ENCODE data around the gene NPDC1.
A peak's percentile ranks its signal among the peaks of the same experiment; 100 is the strongest.

The NPDC1 gene

DNA sequence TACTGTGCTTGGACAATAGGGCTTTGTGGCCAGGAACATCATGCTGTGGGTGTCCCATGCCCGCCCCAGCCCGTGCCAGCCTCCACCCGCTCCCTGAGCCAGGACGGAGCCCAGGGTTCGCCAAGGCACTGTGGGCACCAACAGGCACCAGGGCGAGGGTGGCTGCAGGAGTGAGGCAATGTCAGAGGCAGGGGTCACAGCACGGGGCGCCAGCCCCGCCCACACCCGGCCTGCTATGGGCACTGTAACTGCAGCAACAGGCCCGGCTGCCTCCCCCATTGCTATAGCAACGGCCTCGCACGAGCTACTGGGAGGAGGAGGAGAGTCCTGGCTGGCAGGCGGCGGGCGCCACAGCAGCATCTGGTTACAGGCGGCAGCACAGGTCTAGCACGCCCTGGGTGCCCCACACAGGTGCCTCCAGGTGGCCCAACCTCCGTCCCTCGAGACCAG lies 20.4 kb downstream of the NPDC1 start:
- DNase-seq (ENCODE audit: low read depth), result no peak

DNA sequence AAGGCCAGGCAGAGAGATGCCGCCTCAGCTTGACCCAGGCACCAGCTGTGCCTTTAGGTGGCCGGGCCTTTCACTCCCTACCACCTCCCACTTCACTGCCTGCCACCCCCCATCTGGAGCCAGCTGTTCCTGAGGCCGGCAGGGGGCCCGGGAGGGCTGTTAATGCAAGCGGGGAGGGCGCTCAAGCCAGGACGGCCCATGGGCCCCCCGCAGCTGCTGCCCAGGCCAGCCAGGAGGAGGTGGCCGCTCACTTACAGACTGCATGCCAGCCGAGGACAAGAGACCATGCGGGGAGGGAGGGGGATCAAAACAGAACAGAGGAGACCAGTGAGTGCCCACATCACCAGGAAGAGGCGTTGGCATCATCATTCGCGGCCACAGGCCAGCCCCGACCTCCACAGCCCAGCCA lies 22.4 kb downstream of the NPDC1 start:
- DNase-seq (ENCODE audit: low read depth), result no peak

GRCh38 chr9:137023157-137023556 lies 22.8 kb downstream of the NPDC1 start:
- no peak for DNase-seq (ENCODE audit: low read depth)

- DNase-seq (ENCODE audit: low read depth), result no peak
These were observed 23.3 kb downstream of the NPDC1 start for GRCh38 chr9:137022662-137023008.

- DNase-seq (ENCODE audit: low read depth), result peak; percentile 60
These were observed 23.9 kb downstream of the NPDC1 start for GRCh38 chr9:137021979-137022661.

- DNase-seq (ENCODE audit: low read depth), result no peak
These were observed 24.4 kb downstream of the NPDC1 start for GRCh38 chr9:137021568-137021978.

DNA sequence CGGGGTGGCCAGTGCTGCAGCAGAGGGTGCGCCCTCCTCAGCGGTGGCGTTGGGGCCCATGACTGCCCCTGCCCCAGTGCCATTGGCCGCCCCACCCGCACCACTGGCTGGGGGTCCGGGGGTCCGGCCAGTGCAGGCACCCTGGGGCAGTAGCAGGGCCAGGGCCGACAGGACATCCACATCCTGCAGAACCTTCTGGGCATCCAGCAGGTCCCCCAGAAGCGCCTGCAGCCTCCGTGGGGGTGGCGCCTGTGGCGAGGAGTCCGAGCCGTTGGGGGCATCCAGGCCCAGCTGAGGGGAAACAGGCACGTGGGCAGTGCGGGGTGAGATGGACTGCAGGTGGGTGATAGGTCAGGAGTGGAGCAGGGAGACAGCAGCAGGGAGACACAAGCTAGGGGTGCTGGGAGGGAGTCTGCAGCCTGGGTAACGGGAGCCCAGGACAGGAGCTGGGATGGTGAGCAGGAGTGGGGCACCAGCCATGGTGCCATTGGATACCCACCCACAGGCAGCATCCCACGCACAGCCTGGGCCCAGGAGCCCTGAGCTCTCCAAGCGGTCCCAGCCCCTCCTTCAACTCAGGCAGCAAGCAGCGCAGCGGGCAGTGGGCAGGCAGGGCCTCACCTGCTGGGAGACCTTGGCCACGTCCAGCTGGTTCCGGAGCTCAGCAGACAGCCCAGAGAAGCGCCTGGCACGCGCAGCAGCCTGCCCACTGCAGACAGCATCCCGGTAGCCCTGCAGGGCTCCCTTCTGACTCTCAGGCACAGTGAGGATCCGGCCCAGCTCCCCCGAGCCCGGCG lies 25.0 kb downstream of the NPDC1 start:
- DNase-seq (ENCODE audit: low read depth), result no peak

DNA sequence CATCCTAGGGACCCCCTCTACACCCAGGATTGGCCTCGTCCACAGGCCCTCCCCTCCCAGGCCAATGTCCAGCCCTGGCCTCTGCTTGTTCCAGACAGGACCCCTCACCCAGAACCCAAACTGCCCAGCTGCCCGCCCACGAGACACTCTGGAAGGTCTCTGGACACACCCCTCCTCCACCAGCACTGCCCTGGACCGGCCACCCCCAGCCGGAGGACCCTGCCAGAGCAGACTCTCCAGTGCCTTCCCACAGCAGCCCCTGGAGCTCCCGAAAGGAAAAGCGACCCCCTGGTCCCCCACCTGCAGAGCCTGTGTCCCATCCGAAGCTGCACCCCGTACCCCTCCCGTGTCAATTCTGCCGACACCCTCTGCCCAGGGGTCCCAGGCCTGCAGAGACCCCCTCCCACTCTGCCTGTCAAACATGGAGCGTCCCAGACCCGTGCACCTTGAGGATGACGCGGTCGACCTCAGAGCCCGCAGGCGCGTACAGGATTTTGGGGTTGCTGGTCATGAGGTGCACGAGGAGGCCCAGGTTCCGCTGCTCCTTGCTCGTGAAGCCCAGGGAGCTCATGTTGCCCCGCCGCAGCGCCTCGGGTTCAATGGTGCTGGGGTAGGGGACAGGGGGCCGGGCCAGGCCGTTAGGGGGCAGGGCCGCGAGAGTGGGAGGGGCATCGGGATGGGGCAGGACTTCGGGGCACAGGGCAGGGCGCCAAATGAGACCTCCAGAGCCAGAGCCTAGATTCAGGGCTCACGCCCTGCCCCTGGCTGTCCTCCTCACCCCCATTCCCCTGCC lies 25.9 kb downstream of the NPDC1 start:
- DNase-seq (ENCODE audit: low read depth), result no peak

DNA sequence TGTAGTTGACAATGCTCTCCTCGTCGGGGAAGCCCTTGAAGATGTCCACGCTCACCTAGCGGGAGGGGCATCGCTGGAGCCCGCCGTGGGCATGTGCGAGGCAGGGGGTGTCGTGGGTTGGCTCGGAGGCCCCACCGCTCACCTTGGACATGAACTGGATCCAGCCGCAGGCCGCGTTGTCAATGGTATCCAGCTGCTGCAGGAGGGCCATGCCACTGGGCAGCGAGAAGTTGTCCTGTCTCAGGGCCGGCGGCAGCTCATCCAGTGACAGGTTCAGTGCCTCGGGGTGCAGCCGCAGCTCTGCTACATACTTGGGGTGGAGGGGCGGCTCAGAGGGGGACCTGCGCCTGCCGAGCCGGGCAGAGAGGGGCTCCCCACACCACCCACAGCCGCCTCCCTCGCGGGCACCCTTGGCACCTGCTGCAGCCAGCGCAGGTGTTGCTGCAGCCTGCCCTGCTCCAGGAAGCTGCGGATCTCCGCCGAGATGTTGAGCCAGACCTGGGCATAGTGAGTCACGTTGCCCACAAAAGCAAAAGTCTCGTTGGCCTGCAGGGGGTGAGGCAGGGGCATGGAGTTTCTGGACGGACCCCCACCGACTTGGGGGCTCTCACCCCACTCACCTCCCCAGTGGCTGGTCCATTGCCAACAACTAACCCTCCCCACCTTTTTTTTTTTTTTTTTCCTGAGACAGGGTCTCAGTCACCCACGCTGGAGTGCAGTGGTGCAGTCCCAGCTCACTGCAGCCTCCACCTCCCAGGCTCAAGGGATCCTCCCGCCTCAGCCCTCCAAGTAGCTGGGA lies 27.0 kb downstream of the NPDC1 start:
- no peak for DNase-seq (ENCODE audit: low read depth)

DNA sequence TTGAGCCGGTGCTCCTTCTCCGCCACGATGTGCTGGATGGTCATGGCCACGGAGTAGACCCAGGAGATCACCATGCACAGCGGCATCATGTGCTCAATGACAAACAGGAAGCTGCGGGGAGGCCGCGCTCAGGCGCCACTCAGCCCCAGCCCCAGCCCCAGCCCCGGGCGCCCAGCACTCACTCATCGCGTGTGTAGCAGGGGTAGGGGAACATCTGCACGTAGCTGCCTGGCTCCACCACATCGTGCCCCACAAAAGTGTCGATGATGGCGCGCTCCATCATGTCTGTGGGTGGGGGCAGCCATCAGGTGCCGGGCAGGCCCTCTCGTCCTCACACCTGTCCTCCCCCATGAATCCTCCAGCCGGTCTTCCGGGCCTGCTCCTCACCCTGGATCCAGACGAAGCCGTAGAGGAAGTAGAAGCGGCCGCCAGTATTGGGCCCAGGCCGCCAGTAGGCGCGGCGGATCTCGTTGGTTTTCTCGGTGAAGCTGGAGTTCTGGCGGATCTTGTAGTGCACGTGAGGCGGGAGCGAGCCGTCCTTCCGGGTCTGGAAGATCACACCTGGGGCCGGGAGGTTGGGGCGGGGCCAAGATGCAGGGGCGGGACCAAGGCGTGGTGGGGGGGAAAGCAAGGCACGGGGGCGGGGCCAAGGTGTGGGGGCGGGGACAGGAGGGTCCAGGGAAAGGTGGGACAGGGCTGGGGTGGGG lies 28.0 kb downstream of the NPDC1 start:
- DNase-seq (ENCODE audit: low read depth), result no peak

DNA sequence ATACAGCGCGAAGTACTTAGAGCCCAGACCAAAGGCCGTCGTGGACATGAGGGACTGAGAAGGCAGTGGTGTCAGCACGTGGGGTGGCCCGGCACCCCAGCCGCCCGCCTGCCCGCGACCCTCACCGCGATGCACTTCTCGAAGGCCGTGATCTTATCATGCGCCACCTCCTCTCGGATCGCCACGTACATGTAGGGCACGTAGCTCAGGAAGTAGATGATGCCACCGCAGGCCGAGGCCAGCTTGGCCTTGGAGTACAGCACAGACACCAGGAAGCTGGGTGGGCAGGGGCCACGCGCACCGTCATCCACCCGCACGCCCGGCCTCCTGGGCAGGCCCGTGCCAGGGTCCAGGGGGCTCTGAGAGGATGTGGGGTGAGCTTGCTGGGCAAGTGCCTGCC lies 28.9 kb downstream of the NPDC1 start:
- no peak for DNase-seq (ENCODE audit: low read depth)

DNA sequence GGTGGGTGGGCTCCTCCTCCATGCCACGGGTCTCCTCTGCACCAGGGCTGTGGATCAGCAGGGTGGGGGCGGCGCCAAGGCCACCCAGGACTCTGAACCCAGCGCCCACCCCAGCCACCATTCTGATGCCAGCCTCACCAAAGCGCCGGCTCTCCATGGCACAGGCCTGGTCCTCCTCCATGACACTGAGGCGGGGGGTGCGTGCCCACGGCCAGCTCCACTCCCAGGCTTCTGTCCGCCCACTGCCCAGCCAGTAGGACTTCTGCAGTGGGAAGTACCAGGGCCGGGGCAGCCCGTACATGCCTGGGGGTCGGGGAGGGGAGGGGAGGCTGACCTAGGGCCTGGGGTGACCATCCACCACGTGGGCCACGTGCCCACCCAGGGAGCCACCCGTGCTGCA lies 29.5 kb downstream of the NPDC1 start:
- DNase-seq (ENCODE audit: low read depth), result no peak

- no peak for DNase-seq (ENCODE audit: low read depth)
These were observed 30.0 kb downstream of the NPDC1 start for GRCh38 chr9:137015976-137016375.

DNA sequence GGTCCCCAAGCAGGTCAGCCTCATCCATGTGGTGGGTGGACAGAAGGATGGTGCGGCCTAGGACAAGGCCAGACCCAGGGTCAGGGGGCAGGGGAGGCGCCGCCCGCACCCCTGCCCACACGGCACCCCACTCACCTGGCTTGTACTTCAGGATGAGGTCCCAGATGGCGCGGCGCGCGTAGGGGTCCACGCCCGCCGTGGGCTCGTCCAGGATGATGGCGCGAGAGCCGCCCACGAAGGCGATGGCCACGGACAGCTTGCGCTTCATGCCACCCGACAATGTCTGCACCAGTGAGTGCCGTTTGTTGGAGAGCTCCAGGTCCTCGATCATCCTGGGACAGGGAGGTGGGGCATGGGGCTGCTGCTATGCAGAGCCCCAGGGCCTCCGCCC lies 30.4 kb downstream of the NPDC1 start:
- no peak for DNase-seq (ENCODE audit: low read depth)

DNA sequence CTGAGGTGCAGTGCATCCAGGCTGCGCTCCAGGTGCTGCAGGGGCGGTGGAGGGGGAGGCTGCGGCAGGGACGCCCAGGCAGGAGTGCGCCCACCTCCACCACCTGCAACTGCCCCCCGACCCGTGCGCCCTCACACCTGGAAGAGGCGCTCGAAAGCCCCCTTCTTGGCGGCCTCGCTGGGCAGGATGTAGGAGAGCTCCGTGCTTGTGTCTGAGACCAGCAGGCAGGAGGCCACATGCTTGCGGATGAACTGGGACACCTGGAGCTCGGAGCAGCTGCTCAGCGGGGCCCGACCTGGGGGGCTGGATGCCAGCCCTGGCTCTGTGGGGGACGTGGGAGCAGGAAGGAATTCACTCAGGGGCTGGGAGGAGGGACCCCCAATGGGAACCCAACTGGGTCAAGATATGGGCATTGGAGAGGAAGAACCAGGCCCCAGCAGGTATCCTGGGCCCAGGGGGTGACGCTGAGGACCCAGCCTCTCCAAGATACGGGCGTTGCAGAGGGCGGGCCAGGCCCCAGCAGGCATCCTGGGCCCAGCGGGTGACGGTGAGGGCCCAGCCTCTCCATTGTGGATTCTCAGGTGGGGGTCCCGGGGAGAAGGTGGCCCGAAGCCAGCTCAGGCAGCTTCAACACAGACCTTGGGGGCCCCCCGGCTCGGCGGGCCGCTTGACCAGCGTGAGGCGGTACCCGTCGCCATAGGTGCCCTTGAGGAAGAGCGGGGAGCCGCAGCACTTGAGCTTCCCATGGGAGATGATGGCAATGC lies 31.0 kb downstream of the NPDC1 start:
- DNase-seq (ENCODE audit: low read depth), result no peak

DNA sequence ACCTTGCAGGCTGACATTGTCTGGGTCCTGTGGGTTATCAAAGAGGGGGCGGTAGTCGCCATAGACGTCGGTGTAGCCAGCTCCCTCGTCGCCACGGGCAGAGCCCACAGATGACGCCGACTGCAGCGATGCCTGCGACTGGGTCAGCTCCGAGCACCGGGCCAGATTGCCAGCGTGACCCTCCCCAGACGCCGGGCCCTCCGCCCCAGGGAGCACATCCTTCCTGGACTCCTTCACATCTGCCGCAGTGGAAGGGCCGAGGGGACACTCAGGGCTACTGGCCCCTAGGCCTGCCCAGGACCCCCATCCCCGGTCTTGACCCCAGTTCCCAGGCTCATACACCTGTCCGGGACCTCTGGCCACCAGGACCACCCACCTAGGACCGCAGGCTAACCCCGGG lies 31.8 kb downstream of the NPDC1 start:
- DNase-seq (ENCODE audit: low read depth), result no peak

- DNase-seq (ENCODE audit: low read depth), result no peak
These were observed 32.4 kb downstream of the NPDC1 start for GRCh38 chr9:137013571-137013940.

DNA sequence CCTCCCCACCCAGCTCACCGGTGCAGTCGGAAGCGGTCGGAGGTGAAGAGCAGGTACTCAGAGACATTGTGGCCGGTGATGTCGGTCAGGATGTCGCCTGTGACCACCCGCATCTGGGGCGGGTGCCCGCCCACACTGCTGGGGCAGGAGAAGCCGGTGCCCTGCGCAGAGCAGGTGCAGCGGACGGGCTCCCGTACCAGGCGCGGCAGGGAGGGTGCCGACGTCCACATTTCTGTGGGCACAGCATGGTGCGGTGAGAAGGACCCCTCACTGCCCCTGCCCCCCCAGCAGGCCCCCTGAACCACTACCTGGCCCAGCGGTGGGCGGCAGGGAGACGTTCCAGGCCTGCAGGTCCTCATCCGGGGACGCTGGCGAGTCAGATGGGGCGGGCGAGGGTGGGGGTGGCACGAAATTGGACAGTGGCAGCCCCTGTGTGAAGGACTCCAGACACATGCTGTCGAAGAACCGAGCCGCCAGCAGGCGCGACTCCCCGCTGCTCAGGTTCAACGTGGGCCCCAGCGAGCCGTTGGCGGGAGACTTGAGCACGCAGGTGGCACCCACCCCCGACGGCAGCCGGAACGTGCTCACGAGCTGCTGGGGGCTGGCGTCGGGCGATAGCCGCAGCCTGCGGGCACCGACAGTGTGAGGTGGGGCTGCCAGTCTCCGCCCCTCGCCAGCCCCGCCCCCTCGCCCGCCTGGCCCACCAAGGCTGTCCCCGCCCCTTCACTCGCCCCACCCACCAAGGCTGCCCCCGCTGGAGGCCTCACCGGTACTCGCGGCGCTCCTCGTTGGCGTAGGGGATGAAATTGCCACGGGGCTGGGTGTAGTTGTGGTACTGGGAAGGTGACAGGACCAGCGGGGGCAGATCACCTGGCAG lies 33.0 kb downstream of the NPDC1 start:
- DNase-seq (ENCODE audit: low read depth), result no peak

GRCh38 chr9:137011907-137012675 lies 33.9 kb downstream of the NPDC1 start:
- DNase-seq (ENCODE audit: low read depth), result no peak
